ENCODE data around the gene MAPK9. TPM values are rescaled to one million over a fixed set of nuclear protein-coding genes. Genes with fewer than 3 reads are reported as not detected.

Gene MAPK9
- total RNA-seq, 1 experiment from 2014 or later = 44.1 TPM

GRCh38 chr5:180318456-180319089, 26.7 kb upstream of the MAPK9 start:
- DNase-seq (ENCODE audit: low read depth, low spot score) (no peak), ATAC-seq (no peak)
- CTCF ChIA-PET = interaction anchor here (0.9 to 1.1 kb wide), 2 partner anchors 10 to 14 kb away, joined by 3 read pairs; no protein-coding TSS in a partner anchor
- no peak overlapping the region for H3K27ac ChIP-seq (ENCODE audit: low read length)
- POLR2A ChIA-PET = no interaction called here
- H3K36me3 ChIP-seq (ENCODE audit: control insufficient read depth, insufficient read depth, low read length) = no peaks in the 10 kb centered on the region
- intact Hi-C loops (cut with micrococcal nuclease; ENCODE audit: unreplicated experiment) = loop anchor here (10.0 kb wide), 1 partner anchor 194 kb away; no protein-coding TSS in a partner anchor
- H3K9me3 ChIP-seq (ENCODE audit: control insufficient read depth, insufficient read depth, low read depth, low read length) = no peaks in the 10 kb centered on the region
- in situ Hi-C loops (cut with HindIII; ENCODE audit: low pct_unique_long_range_greater_than_20kb, low sequenced_read_pairs) = no loop called here
- H3K4me1 ChIP-seq (ENCODE audit: control insufficient read depth, insufficient read depth, low read length) = no peaks in the 10 kb centered on the region
- H3K4me3 ChIP-seq (ENCODE audit: low read depth in 2 of 2, low read length in 2 of 2) = no peak overlapping the region
- TF ChIP-seq TCF7L2 (IDR thresholded peaks at IDR 0.05; ENCODE audit: low read depth, low read length) (no peak), SIN3A (IDR thresholded peaks at IDR 0.05; ENCODE audit: borderline replicate concordance, insufficient read depth, low read depth, low read length) (no peak), CTCF (IDR thresholded peaks at IDR 0.05) (no peak), POLR2AphosphoS5 (IDR thresholded peaks at IDR 0.05; ENCODE audit: low read depth, low read length) (no peak), REST (IDR thresholded peaks at IDR 0.05; ENCODE audit: insufficient read depth in 1 of 2, low read depth in 2 of 2, low read length in 1 of 2) (no peak)
- no TSS peak for BruUV-seq (replicated peaks)
- H3K27me3 ChIP-seq (ENCODE audit: control insufficient read depth, insufficient read depth, low read length) = no peaks in the 10 kb centered on the region

GRCh38 chr5:180316586-180316985, 24.7 kb upstream of the MAPK9 start:
- in situ Hi-C loops (cut with HindIII; ENCODE audit: low pct_unique_long_range_greater_than_20kb, low sequenced_read_pairs) = no loop called here
- TF ChIP-seq CTCF (IDR thresholded peaks at IDR 0.05) (no peak), REST (IDR thresholded peaks at IDR 0.05; ENCODE audit: insufficient read depth in 1 of 2, low read depth in 2 of 2, low read length in 1 of 2) (no peak), POLR2AphosphoS5 (IDR thresholded peaks at IDR 0.05; ENCODE audit: low read depth, low read length) (no peak), TCF7L2 (IDR thresholded peaks at IDR 0.05; ENCODE audit: low read depth, low read length) (no peak), SIN3A (IDR thresholded peaks at IDR 0.05; ENCODE audit: borderline replicate concordance, insufficient read depth, low read depth, low read length) (no peak)
- H3K27ac ChIP-seq (ENCODE audit: low read length) = no peak overlapping the region
- POLR2A ChIA-PET = no interaction called here
- H3K4me1 ChIP-seq (ENCODE audit: control insufficient read depth, insufficient read depth, low read length) = no peaks in the 10 kb centered on the region
- no peaks in the 10 kb centered on the region for H3K9me3 ChIP-seq (ENCODE audit: control insufficient read depth, insufficient read depth, low read depth, low read length)
- BruUV-seq (replicated peaks) = no TSS peak
- H3K36me3 ChIP-seq (ENCODE audit: control insufficient read depth, insufficient read depth, low read length) = no peaks in the 10 kb centered on the region
- CTCF ChIA-PET = interaction anchor here (1.5 to 3.0 kb wide), 2 partner anchors 12 to 23 kb away, joined by 10 to 12 read pairs; no protein-coding TSS in a partner anchor
- intact Hi-C loops (cut with micrococcal nuclease; ENCODE audit: unreplicated experiment) = loop anchor here (10.0 kb wide), 1 partner anchor 192 kb away; no protein-coding TSS in a partner anchor
- DNase-seq (ENCODE audit: low read depth, low spot score) (no peak), ATAC-seq (no peak)
- no peaks in the 10 kb centered on the region for H3K27me3 ChIP-seq (ENCODE audit: control insufficient read depth, insufficient read depth, low read length)
- H3K4me3 ChIP-seq (ENCODE audit: low read depth in 2 of 2, low read length in 2 of 2) = no peak overlapping the region

All from Panc1 (cell line).